GM19035 (cell line): ENCODE results near the gene PHLDA3.
"Not testable (repeated sequence)": the region's sequence is repeated elsewhere in the genome, so short reads cannot be mapped to it uniquely, and the experiment has no call there.

Experiments used
- ATAC-seq: cut with Tn5 transposase; IDR thresholded peaks from one replicate; pipeline ENCODE4 v1.9.1; 2021; ENCODE audit not compliant: unreplicated experiment

PHLDA3 gene

DNA sequence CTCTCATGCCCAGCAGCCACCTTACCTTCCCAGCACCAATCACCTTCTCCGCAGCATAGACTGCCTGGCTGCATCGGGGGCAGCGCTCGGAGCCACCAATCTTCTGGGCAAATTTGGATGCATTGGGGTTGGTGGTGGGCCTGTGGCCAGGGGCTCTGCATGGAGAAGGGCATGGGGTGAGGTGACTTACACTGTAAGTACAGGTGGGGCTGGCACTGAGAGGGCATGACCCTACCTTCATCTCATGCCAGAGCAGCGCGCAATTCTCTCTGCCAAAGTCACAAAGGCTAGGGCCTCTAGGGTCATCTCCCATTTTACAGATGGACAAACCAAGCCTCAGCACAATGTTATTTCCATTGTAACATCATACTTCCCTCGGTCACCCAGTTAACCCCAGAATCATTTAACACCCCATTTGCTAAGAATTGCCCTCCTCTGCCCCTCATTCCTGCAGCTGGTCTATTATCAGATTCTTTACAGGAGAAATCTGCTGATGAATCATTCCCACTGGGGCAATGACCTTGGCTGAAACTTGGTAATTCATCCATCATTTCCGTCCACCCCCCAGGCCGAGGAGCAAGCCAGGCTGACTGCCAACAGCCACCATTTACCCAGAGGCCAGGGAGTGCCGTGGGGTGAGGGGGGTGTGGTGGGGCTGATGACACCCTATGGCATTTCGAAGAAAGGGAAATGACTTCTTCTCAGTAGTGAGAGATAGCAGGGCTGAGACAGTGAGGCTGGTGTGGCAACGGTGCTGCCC, 20.0 kb upstream of the PHLDA3 start:
- no peak for ATAC-seq

DNA sequence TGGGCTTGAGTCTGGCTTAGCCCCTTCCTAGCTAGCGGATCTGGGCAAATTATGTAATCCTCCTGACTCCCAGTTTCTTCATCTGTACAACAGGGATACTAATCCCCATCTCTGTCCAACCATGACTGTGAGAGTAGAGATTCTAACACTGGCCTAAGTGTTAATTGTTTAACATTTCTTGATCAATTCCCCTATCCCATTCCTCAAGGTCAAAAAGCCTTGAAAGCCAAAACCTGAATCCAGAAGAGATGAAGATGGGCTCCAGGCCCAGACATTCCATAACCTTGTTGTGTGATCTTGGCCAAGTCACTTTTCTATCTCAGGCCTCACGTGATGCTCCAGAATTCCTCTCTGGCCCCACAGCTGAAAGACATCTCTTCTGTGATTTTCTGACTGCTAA, 18.8 kb upstream of the PHLDA3 start:
- no peak for ATAC-seq

DNA sequence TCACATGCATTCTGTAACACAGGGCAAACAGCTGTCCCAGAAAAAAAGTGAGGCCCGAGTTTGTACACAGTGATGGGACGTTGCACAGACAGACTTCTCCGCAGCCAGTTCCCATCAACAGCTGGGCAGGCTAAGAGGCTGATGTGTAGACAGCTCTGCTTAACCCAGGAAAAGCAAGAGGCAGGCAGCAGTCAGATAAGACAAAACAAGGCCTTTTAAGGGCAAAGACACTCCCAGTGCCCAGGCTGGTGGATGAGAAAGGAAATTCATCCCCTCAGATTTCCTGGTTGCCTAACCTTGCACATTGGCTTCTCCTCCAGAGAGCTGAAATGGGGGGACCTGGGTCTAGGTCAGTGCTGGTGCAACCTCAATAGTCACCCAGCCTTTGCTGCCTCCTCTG, 17.2 kb upstream of the PHLDA3 start:
- no peak for ATAC-seq

DNA sequence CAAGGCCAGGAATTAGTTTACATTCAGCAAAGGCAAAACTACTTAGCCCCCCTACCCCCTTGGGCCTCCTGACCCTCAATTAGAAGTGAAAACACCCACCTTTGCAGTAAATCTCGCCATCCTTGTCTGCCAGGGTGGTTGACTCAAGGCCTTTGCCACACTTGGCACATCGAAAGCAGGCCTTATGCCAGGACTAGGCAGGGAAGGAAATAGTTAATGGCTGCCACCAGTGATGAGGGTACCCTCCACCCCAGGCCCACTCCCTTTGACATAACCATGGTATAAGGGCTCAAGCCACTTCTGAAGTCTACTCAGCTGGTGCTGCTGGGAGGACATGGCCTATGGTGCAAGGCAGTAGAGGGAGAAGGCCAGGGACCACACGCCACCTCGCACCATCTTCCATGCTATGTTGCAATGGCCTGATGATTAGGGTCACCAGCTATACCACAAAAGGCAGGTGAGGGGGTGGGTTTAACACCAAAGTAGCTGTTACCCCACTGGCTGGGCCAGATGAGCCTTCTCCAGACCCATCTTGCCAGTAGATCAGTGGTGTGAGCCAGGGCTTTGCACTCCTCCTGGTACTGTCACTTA, 16.3 kb upstream of the PHLDA3 start:
- no peak for ATAC-seq

DNA sequence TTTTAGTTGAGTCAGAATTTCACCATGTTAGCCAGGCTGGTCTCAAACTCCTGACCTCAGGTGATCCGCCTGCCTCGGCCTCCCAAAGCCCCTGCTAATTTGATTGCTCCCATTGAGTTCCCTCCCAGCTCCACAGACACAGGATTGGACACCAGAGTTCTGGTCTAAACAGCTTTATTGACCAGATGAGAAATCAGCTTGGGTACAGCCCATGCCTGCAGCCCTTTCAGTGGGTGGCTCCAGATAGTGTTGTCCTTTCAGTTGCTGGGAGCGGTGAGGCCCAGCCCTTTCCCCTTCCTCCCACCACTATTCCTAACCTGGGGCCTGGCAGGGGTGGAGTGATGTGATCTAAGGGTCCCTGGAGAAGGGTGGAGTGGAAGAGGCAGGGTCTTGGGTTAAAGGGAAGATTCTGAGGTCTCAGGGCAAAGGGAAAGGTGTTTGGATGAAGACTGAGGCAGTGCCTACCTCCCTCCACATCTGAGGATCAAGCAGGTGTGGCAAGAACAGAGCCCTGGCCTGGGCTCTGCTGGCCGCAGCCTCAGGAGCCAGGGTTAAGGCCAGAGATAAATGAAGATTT, 14.5 kb upstream of the PHLDA3 start:
- ATAC-seq = no peak

DNA sequence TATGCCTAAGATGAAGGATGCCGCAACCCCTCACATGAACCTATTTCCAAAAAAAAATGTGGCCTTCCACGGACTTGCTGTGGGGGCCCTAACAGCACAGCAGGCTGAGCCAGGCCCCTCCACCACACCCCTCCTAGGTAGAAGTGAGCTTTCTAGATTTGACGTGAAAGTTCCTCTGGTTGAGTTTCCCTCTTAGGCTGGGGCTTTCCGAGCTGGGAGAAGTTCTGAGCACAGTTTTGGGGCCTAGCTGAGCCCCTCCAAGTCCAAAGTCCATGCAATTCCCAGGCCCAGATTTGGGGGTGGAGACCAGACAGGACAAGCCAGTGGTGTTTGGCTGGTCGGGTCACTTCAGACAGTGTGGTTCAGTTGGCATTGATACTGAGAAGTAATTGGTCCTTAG, 13.8 kb upstream of the PHLDA3 start:
- peak; percentile 37 for ATAC-seq

DNA sequence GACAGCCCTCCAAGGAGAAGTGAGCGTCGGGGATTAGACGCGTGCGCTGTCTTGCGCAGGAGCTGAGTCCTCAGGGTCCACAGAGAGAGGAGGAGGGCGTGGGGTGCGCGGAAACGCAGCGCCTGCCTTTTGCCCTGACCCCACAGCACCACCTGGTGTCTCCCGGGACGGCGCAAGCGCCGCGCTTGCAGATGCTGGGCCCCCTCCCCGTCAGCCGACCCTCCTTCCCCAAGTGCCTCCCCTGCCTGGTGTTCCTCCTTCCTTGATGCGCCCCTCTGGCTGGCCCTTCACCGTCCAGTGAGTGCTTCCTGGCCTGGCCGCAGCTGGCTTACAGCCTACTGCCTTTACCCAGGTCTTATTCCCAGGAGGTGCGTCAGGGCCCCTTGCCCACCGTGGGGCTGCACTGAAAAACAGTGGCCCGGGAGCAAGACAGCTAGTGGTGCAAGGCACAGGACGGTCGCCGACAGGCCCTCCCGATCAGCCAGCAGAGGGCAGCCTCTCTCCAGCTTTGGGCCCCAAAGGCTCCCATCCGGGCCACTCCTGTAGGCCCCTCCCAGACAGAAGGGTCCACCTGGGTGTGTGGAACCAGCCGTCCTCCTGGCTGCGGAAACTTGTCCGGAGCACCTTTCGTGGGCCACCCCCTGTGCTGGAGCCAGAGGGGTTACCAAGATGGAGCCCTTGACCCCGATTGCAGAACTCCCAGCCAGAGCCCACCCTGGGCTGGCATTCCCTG, 12.9 kb upstream of the PHLDA3 start:
- ATAC-seq = peak; percentile 74

DNA sequence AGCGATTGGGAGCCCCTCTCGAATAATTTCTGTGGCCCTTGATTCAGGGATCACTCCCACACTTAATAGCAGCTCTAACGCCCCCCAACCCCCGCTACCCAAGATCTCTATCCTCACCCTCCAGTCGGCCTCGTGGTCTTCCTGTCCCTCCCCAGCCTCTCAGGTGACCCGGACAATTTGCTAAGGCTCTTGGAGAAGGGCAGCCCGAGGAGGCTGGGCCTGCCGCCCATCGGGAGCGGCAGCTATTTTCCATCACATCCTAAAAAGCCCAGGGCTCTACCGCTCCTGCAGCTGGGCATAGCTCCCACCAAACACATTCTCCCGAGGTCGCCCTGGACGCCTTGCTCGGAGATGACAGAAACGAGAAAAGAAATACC, 12.0 kb upstream of the PHLDA3 start:
- ATAC-seq = no peak

DNA sequence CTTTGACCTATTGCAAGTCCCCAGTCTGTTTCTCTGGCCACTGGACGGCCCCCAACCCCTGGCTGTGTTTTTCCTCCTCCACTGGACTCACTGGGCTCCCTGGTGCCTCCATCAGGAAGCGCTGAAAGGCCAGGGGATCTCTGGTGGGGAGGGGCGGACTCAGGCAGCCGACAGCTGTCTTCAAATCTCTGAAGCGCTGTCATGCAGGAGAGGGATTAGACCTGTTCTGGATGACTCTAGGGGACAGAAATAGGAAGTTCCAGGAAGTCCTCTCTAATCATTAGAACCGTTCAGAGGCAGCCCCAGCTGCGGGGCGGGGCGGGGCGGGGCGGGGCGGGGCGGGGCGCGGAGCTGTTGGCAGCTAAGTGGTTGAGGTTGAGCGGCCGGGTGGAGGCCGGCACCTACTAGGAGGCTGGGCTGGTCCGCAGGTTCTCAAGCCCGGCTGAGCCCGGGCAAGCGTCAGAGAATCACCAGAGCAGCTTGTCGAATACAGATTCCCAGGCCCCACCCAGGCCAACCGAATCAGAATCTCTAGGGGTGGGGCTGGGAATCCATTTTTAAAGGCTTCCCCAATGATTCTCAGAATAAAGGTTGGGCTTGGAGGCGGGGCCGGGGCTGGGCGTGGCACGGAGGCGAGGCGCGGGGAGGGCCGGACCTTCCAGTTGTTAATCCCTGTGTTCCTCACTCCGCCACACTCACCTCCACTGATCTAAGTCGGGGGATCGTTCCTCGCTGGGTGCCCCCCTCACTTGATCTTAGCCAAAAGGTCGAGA, 11.4 kb upstream of the PHLDA3 start:
- peak; percentile 60 for ATAC-seq

DNA sequence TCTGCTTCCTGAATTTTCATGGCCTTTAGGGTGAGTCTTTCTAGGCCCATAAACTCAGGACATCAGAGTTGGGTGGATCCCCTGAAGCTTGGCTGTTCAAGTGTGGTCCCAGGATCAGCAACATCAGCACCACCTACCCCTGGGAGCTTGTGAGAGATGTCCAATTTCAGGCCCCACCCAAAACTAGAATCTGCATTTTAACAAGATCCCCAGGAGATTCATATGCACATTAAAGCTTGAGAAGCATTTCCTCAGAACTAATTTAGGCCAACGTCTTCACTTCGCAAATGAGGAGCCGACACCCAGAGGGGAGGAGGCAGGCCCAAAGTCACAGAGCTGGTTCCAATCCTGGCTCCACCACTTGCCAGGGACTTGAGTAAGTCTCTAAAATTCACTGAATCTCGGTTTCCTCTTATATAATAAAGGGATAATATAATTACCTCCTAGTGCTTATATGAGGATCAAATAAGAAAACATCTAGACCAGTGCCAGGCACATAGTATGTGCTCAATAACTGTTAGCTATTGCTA, 10.3 kb upstream of the PHLDA3 start:
- no peak for ATAC-seq

DNA sequence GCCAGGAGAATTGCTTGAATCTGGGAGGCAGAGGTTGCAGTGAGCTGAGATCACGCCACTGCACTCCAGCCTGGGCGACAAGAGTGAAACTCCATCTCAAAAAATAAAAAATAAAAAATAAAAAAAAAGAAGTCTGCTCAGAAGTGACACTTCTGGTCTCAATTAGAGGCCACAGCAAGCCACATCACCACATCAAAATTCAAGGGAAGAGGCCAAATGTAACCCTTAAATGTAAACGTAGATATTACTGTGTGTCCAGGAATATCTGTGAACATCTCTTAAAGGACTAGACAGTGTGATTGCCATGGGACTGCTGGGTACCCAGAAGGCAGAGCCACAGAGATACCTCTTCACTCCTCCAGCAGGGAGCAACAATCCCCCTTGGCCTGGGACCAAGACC, 9.7 kb upstream of the PHLDA3 start:
- not testable (repeated sequence) for ATAC-seq

DNA sequence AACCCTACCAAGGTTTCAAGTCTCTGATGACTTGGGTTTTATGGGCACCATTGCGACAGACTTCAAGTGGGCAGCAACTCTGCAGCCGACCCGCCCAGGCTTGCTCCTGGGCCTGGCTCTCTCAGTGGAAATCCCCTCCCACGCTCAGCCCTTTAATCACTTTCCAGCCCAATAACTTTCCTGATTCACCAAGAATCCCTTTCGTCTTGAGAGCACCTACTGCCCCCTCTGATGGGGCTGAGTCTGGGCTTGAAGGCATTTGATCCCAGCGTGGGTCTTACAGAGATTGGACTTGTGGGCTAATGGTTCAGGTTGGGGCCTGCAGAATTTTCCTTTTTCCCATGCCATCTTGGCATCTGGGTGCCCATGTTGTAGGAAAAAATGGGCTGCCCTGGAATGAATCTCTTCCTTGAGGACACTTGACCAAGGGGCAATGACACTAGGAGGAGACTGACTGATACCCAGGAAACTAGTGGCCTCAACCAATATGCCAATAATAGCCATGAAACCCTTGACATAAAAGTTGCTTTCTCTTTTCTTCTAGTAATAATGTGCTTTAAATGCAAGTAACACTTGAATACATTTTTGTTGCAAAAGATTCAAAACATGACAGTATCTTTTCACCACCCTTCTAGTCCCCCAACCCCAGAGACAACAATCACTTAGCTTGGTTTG, 7.8 kb upstream of the PHLDA3 start:
- no peak for ATAC-seq

DNA sequence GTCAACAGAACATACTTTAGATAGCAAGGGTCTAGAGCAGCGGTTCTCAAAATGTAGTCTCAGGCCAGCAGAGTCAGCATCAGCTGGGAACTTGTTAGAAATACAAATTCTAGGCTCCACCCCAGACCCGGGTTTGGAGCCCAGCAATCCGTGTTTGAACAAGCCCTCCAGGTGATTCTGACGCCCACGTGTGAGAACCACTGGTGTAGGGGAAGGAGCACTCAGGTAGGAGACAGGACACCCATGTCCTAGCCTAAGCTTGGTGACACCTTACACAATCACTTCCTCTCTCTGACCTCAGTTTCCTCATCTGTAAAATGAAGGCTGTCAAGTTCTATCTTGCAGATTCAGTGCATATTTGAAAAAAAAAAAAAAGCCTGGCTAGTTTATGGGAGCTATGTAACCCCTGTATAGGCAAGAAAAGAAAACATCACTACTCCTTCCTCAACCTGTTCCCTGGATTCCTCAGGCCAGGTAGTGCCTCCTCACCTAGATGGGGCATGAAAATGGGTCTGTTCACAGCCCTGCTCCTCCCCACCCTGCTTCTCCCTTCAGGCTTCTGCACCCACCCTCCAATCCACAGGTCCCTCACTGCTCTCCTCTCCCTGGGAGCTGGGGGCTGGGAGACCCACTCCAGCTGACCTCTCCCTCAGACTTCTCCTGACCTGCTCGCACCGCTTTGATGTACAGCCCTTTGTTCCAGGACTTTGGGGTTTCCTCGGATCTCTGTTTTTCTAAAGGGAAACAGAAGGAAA, 7.1 kb upstream of the PHLDA3 start:
- no peak for ATAC-seq

DNA sequence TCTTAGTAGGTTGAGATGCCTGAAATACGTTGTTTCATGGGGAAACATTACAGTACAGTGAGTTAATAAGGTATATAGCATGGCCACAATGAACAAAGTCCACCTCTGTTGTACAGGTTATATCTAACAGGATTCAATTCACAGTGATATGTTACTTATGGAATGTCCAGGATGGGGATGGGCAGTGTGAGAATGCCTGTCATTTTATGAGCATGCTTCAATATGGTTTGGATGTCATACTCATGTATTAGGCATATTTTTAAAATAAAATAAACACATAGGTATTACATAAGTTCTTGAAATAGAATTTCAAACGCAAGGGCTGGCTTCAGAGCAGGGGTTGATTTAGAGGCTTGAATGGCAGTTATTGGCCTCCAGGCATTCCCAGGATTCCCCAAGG, 6.1 kb upstream of the PHLDA3 start:
- no peak for ATAC-seq

DNA sequence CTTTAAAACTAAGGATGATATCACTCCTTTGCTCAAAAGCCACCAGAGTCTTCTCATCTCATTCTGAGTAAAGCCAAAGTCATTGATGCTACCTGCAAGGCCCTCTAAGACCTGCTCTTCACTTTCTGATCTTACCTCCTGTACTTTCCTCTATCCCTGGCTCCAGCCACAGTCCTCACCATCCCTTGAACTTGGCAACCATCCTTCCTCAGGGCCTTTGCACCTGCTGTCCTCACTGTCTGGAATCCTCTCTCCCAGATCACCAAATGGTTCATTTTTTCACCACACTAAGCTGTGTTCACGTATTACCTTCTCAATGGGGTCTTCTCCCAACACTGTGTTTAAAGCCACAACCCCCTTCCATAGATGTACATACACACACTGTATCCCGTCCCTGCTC, 4.3 kb upstream of the PHLDA3 start:
- ATAC-seq = no peak

DNA sequence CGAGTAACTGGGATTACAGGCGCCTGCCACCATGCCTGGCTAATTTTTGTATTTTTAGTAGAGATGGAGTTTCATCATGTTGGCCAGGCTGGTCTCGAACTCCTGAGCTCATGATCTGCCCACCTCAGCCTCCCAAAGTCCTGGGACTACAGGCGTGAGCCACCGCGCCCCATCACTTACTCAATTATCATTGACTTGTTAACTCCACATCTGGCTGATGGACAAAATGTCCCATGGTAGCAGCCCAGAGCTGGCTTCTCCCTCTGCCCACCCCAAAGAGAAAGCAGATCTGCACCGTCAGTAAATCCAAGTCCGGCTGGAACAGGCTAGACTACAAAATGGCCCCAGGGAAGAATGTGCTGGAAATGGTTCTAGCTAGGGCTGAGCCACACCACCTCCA, 3.3 kb upstream of the PHLDA3 start:
- not testable (repeated sequence) for ATAC-seq

DNA sequence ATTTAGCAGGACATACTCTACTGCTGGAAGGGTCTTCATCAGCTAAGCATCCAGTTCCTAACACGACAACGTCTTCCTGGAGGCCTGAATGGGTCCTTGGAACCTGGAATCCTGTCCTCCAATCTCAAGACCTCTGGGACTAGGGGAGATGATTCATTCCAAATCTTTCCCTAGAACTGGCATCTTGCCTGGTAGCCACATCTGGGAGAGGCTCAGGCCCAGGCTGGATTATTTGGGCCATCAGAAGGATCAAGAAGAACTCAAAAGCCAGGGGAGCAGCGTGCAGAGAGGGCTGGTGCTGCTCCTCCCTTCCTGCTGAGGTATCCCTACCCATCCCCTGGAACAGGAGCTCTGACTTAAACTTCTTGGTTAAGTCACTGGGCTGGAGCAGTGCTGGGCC, 2.8 kb upstream of the PHLDA3 start:
- no peak for ATAC-seq

DNA sequence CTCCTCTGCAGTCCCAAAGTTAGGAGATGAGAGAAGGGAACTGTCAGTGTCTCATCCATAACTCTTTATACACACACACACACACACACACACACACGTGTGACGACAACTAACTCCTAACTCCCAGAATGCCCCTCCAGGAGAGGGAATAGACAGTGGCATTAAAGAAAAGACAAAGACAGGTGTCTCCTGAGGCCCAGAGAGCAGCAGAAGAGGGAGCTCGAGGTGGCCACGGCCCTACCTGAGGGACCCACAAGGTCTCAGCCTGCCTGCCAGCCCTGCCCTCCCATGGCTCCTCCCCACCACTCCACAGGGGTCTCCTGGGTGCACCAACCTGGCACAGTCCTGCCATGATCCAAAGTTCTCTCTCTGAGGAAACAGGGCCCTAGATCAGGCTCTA, 1.6 kb upstream of the PHLDA3 start:
- no peak for ATAC-seq

DNA sequence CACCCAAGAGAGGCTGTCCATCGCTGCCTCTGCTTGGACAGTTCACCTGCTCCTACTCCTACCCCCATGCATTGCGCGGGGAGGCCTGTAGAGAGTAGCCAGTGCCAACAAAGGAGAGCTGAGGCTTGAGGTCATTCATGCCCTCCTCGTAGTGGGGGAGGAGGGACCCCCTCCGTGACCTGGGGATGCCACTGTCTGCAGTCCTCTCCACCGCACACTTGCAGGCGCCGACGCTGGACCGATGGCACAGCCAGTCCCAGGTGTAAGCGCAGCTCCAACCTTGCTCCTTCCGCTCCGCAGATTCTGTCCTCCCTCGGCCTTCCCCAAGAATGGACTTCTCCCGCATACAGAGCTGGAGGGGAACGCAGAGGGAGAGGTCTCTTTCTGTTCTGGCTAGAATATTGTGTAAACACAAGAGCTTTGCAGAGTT, 672 bp upstream of the PHLDA3 start:
- ATAC-seq = no peak

DNA sequence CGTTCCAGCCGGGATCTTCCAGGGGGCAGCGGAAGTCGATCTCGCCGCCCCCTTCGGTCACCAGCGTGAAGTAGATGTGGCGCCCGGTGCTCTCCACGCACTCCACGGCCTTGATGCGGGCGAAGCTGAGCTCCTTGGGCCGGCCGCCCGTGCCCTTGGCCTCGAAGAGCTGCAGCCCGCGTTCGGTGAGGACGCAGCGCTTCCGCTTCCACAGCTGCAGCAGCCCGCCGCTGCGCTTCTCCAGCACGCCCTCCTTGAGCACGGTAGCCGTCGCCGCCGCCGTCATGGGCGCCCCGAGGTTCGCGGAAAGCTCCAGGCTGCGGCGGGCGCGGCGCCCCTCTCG, 516 bp downstream of the PHLDA3 start:
- ATAC-seq = peak; percentile 42
